Urothelium cell line (cell line): Measurements from ENCODE around the gene FAM151B.
"Not testable (repeated sequence)": the region's sequence is repeated elsewhere in the genome, so short reads cannot be mapped to it uniquely, and the experiment has no call there.

Experiments used
- DNase-seq: peaks from one replicate; pipeline ENCODE4 v3.0.0; 2011; ENCODE audit warnings: low spot score, mixed read lengths
- FAIRE-seq: peaks from 2 replicates; lab custom pipeline; 2011; peaks lifted over from hg19 to GRCh38; lab: Jason Lieb, UNC

FAM151B gene

GRCh38 chr5:80487829-80488721 lies at the start of gene FAM151B:
Gene FAM151B (plus strand): TSS chr5:80488100. CDS start chr5:80488124, 24 bp downstream.
- peak; percentile 95 for DNase-seq
- FAIRE-seq = no peak

GRCh38 chr5:80438739-80439138 lies 49.2 kb upstream of the FAM151B start:
- DNase-seq = no peak
- FAIRE-seq = no peak

- no peak for FAIRE-seq
- no peak for DNase-seq
Measured at GRCh38 chr5:80439213-80439612, 48.7 kb upstream of the FAM151B start.

GRCh38 chr5:80442742-80443141 lies 45.2 kb upstream of the FAM151B start:
- DNase-seq = no peak
- FAIRE-seq = no peak

DNA sequence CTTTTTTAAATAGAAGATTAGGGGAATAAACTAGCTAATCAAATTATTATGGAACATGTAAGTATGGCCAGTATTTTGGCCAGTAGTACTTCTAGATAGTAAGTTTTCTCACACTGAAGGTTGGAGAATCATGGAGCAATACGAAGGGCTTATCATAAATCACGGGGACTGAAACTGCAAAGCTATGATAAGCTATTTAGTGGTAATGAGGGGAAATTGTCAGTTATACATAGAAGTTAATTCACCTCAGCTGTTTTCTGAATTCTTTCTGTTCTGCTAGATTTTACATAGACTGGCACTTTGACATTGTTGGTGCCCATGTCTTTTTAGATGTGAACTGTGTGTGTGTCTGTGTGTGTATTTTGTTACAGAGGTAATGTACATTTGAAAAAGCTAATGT lies 34.5 kb upstream of the FAM151B start:
- FAIRE-seq (no peak), DNase-seq (no peak)

DNA sequence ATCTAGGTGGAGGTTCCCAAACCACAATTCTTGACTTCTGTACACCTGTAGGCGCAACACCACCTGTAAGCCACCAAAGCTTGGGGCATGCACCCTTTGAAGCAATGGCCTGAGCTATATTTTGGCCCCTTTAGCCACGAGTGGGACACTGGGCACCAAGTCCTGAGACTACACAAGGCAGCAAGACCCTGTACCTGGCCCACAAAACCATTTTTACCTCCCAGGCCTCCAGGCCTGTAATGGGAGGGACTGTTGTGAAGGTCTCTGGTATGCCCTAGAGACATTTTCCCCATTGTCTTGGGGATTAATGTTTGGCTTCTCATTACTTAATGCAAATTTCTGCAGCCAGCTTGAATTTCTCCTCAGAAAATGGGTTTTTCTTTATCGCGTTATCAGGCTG lies 24.6 kb upstream of the FAM151B start:
- FAIRE-seq = no peak
- DNase-seq = no peak

- FAIRE-seq (no peak), DNase-seq (no peak)
Measured at GRCh38 chr5:80466669-80467485, 21.0 kb upstream of the FAM151B start.

GRCh38 chr5:80468131-80468530 lies 19.8 kb upstream of the FAM151B start:
- no peak for FAIRE-seq

DNA sequence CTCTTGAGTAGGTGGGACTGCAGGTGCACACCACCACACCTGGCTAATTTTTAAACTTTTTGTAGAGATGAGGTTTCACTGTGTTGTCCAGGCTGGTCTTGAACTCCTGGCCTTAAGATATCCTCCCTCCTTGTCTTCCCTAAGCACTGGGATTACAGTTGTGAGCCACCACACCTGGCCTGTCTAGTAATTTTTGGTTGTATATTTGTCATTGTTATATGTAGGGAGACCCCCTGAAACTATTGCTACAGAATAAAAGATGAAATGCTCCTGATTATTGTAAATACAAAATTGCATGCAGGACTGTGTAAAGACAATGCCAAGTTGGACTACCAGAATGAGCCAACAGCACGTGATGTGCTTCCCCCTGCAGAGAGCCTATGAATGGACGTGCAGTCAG lies 17.3 kb upstream of the FAM151B start:
- not testable (repeated sequence) for FAIRE-seq, DNase-seq

More at GRCh38 chr5:80468131-80468530, 19.8 kb upstream of the FAM151B start:
- no peak for DNase-seq

- no peak for FAIRE-seq
- DNase-seq = no peak
Measured at GRCh38 chr5:80474929-80475328, 13.0 kb upstream of the FAM151B start.

DNA sequence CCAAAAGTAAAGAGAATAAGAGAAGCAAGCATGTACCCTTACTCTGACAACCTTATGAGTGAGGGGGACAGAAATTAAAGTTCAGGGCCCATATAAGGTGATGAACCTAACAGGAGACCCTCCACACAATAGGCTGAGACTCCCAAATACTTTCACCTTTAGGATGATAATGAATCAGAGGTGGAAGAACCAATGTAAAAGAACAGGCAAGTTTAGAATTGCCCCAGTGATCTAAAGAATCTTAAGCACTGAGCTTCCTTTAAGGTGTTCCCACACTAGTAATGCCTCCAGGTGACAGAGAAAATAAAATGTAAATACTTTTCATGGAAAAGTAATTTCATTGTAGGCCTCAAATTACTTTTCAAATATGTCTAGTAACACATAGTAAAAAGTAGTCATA lies 8.2 kb upstream of the FAM151B start:
- FAIRE-seq (no peak), DNase-seq (no peak)

- FAIRE-seq = no peak
- DNase-seq = no peak
Measured at GRCh38 chr5:80480354-80480753, 7.5 kb upstream of the FAM151B start.

GRCh38 chr5:80481019-80481893 lies 6.6 kb upstream of the FAM151B start:
- DNase-seq (peak; percentile 62), FAIRE-seq (no peak)

- DNase-seq (no peak), FAIRE-seq (no peak)
Measured at GRCh38 chr5:80482578-80482977, 5.3 kb upstream of the FAM151B start.

- no peak for FAIRE-seq
- DNase-seq = no peak
Measured at GRCh38 chr5:80483636-80484232, 4.2 kb upstream of the FAM151B start.

DNA sequence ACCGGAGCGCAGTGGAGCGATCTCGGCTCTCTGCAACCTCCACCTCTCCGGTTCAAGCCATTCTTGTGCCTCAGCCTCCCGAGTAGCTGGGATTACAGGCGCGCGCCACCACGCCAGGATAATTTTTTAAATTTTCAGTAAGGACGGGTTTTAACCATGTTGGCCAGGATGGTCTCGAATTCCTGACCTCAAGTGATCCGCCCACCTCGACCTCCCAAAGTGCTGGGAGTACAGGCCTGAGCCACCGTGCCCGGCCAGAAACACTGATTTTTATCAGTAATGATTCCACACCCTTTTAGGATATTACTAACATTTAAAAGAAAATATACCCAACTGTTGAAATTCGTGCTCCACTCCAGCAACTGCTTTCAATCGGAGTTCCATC lies 464 bp upstream of the FAM151B start:
- FAIRE-seq (no peak), DNase-seq (no peak)

DNA sequence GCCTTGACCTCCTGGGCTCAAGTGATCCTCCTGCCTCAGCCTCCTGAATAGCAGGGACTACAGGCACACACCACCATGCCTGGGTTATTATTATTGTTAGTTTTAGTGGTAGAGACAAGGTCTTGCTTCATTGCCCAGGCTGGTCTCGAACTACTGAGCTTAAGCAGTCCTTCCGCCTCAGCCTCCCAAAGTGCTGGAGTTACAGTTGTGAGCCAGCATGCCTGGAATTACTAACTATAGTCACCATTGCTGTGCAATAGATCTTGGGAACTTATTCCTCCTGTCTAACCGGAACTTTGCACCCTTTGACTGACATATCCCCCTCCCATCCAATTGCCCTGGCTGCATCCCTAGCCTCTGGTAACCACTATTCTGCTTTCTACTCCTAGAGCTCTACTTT lies 3.4 kb downstream of the FAM151B start:
- FAIRE-seq (no peak), DNase-seq (no peak)

- FAIRE-seq (no peak), DNase-seq (no peak)
Measured at GRCh38 chr5:80492741-80493140, 4.8 kb downstream of the FAM151B start.

GRCh38 chr5:80493443-80493842 lies 5.5 kb downstream of the FAM151B start:
- FAIRE-seq, DNase-seq: not testable (repeated sequence)

DNA sequence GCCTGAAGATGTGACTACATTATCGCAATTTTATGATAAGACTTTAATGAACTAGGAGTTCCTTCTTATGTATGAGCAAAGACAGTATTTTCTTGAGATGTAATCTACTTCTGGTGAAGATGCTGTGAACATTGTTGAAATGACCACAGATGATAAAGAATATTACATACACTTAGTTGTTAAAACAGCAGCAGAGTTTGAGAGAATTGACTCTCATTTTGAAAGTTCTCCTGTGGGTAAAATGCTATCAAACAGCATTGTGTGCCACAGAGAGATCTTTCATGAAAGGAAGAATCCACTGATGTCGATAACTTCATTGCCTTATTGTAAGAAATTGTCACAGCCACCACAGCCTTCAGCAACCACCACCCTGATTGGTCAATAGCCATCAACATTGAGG lies 8.0 kb downstream of the FAM151B start:
- DNase-seq (no peak), FAIRE-seq (no peak)
